Measurements from ENCODE around the gene ATR.
"Not testable (repeated sequence)": the region's sequence is repeated elsewhere in the genome, so short reads cannot be mapped to it uniquely, and the experiment has no call there.

ATR gene

DNA sequence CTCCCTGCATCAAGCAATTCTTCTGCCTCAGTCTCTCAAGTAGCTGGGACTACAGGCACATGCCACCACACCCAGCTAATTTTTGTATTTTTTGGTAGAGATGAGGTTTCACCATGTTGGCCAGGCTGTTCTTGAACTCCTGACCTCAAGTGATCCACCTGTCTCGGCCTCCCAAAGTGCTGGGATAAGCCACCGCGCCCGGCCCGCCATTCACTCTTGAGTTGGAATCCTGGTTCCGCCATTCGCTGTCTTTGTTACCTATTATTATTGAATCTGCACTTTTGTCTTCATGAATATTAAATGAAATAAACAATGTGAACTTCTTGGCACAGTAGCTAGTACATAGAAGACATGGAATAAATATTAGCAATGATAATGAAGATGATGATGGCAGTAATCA, 13.7 kb upstream of the ATR start:
- not testable (repeated sequence) for DNase-seq

GRCh38 chr3:142588703-142589102, 10.2 kb upstream of the ATR start:
- no peak for DNase-seq

DNA sequence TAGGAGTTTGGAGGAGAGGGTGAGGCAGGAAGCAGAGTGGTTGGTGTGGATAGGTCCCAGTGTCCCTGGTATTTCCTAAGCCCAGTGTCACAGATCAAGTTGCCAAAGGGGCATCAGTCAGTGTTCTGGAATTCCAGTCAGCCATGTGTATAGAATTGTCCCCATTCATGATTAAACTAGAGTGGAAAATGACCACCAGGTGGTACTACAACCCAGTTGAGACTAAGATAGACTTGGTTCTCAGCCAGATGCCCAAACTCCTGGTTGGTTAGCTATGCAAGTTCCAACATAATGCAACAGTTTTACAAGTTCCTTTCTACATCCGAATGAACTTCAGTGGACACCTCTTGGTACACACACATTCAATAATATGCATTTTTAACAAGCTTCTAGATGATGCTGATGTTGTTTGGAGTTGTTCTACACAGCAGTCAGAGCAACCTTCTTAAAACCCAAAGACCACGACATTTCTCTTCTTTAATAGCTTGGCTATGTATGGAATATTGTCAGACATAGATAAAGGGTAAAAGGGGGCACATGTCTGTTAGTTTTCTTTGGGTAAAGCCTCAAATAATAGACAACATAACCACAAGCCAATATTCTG, 8.4 kb upstream of the ATR start:
- peak; percentile 74 for DNase-seq

- not testable (repeated sequence) for DNase-seq
These were observed 2.5 kb upstream of the ATR start for GRCh38 chr3:142581070-142581469.

- no peak for DNase-seq
These were observed 1.5 kb upstream of the ATR start for GRCh38 chr3:142580061-142580423.

DNA sequence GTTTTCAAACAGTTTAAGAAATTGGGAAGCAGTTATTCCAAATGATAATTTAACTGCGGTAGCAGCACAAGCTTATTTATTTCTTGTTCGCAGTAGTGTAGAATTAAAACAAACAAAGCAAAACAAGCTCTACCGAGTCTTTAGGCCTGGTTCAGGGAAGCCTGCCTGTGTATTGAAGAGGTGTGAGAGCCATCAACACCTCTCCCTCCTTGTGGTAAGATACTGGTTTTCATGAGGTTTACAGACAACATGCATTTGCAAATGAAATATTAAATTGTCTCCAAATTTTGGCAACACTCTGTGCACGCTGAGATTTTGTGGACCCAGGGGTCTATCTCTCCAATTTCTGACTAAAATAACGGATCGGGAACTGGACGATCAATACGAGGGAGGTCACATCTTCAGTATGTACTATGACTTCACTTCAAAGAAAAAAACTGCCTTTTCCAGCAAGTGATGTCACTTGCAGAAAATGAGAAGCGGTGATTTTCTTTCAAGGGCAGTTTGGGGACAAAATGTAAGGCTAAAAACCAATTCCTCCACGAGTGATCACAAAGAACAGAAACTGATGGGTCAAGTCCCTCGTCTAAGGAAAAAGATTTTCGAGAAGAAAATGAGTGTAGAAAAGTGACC, 721 bp downstream of the ATR start:
- no peak for DNase-seq

DNA sequence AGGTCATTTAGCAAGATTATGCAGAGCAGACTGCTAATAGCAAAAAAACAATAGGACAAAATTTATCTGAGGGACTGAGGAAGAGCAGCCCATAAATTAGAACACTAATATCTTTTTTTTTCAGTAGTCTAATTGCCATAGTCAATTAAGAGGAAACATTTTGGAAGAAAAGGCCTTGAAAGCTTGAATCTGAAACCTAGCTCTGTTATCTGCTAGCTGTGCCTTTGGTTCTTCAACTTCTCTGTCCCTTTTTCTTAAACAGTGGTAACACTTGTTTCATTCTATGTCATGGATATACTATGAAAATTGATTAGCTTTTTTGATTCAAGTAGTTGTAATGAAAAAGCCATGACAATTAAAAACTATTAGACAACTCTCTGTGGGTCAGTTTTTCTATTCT, 1.7 kb downstream of the ATR start:
- no peak for DNase-seq

- DNase-seq = no peak
These were observed 3.9 kb downstream of the ATR start for GRCh38 chr3:142574665-142575064.

- not testable (repeated sequence) for DNase-seq
These were observed 4.3 kb downstream of the ATR start for GRCh38 chr3:142574223-142574622.

- not testable (repeated sequence) for DNase-seq
These were observed 9.1 kb downstream of the ATR start for GRCh38 chr3:142569422-142569821.

DNA sequence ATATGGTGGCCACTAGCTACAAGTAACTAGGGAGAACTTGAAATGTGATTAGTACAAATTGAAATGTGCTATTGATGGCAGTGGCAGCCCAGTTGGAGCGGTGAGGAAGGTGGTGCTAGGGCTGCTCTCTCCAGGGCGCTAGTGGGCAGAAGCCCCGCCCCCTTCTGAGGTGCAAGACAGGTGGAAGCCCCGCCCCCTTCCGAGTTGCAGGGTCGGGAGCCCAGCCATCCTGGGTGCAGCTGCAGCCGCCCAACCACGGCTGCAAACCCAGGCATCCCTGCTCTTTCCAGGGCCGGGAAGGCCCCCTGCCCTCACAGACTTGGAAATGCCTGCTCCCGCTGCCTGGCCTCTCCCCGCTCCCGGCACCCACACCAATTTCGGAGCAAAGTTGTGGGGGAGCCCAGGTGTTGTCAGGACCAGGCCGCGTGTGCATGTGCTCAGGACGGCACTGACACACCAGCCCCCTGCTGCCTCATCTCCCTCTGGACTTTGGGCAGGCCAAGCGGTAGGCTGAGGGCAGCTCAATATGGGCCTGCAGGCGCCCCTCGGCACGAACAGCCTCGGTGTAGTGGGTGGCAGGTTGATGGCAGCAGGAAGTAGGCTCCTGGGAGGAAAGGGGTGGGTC, 10.0 kb downstream of the ATR start:
- no peak for DNase-seq

- no peak for DNase-seq
These were observed 12.4 kb downstream of the ATR start for GRCh38 chr3:142566096-142566495.

DNA sequence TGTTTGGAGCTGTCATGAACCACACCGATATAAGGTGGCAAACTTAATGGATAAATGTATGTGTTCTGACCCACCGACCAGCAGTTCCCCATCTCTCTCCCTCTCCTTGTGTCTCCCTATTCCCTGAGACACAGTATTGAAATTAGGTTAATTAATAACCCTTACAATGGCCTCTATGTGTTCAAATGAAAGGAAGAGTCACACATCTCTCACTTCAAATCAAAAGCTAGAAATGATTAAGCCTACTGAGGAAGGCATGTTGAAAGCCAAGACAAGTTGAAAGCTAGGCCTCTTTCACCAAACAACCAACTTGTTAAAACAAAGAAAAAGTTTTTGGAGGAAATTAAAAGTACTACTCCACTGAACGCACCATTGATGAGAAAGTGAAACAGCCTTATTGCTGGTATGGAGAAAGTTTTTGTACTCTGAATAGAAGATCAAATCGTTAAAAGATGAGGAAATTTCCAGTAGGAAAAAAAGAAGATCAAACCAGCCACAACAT, 15.0 kb downstream of the ATR start:
- no peak for DNase-seq

- no peak for DNase-seq
These were observed 18.4 kb downstream of the ATR start for GRCh38 chr3:142560118-142560517.

GRCh38 chr3:142553741-142554140, 24.8 kb downstream of the ATR start:
- no peak for DNase-seq

GRCh38 chr3:142552579-142552978, 26.0 kb downstream of the ATR start:
- not testable (repeated sequence) for DNase-seq

GRCh38 chr3:142549986-142550385, 28.5 kb downstream of the ATR start:
- no peak for DNase-seq

DNA sequence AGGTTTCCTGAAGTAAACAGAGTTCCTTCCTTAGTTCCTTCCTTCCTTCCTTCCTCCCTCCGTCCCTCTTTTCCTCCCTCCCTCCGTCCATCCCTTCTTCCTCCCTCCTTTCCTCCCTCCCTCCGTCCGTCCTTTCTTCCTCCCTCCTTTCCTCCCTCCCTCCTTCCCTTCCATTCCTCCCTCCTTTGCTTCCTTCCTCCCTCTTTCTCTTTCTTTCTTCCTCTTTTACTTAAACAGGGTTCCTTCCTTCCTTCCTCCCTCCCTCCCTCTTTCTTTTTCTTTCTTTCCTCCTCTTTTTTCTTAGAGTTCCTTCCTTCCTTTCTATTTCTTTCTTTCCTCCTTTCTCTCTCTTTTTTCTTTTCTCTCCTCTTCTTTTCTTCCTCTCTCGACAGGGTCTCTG, 35.2 kb downstream of the ATR start:
- DNase-seq = no peak

DNA sequence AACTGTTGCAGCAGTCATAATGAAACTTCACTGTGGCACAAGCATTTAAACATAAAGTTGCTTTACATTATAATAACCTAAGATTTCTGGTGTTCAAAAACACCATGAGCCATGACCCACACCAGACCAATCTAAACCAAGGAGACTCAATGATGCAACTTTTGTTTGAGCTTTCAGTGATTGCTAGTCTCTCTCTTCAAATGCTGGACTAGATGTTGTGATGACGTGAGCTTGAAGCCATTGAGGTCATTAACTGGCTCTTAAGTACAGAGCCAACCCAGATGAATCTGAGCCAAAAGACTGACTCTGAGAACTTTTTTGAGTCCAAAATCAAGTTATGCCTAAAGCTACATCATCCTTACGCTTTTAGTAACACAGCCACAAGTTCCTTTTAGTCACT, 36.5 kb downstream of the ATR start:
- DNase-seq = no peak

DNA sequence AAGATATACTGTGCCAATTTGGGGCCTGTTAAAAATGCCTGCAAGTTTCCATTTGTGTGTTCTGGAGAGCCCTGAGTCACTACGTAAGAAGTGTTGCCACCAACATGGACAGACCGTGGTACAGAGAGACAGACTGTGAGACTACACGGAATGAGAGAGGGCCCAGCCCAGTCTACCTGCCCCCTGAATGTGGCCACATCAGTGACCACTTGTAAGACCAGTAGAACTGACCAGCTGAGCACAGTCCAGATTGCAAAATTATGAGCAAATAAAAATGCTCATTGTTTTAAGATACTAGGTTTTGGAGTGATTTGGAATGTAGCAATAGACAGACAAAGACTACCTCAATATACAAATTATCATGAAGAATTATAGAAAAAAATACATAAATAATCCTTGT, 42.0 kb downstream of the ATR start:
- no peak for DNase-seq

GRCh38 chr3:142534543-142534942, 44.0 kb downstream of the ATR start:
- DNase-seq = no peak

DNA sequence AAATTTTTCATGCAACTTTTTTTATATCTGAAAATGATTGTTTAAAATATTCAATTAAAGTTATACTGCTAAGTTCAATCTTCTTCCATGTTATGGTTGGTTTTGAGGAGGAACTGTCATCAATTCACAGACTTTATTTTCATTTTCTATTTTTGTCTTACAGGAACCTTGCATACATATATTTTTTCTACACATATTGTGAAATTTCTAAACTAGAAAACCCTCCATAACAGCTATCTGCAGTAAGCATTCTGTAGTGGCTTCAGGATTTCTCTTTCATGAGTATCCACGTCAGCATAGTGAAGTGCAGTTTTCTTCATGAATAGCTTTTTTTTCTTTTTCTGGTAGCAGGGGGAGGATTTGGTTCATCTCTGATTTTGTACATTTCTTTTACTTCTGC, 48.2 kb downstream of the ATR start:
- DNase-seq = no peak

GRCh38 chr3:142523921-142524566, 54.5 kb downstream of the ATR start:
- no peak for DNase-seq

DNA sequence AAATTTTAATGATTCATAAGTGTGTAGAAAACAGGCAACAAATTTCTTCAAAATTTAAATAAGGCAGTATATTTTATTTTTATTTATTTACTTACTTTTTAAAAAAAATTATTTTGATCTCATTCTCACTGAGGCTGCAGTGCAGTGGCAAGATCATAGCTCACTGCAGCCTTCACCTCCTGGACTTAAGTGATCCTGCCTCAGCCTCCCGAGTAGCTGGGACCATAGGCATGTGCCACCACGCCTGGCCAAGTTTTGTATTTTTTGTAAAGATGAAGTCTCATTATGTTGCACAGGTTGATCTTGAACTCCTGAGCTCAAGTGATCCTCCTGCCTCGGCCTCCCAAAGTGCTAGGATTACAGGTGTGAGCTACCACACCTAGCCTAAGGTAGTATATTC, 69.5 kb downstream of the ATR start:
- DNase-seq = no peak
